Measurements from ENCODE around the gene UQCC3.

- TF ChIP-seq CTCF (conservative IDR thresholded peaks at IDR 0.05 in 1 of 2, IDR thresholded peaks at IDR 0.05 in 1 of 2; ENCODE audit: low read depth in 1 of 2, low read length in 2 of 2) (no peak), EZH2 (IDR thresholded peaks at IDR 0.05; ENCODE audit: low read length, missing control alignments) (no peak)
Observed at GRCh38 chr11:62652161-62653006, 19.1 kb upstream of the UQCC3 start.
